ELR (cell line): Measurements from ENCODE around the gene RBMS3.

ENCODE experiments used
- DNase-seq: peaks from one replicate; pipeline ENCODE4 v3.0.0-alpha.2; 2015; ENCODE audit warnings: low read depth

Gene RBMS3

DNA sequence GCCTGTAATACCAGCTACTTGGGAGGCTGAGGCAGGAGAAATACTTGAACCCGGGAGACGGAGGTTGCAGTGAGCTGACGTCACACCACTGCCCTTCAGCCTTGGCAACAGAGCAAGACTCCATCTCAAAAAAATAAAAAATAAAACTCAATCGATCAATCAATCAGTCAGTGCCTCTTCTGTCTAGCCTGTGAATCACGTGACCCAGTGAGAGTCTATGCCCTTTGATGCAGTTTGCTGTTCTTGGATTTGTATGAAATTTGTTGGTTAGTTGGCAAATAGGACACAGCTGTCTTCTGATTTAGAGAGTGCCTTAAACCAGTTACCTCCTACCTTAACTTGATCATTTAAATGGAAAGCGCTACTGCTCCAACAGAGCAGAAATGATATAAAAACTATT, 3.6 kb upstream of the RBMS3 start:
- no peak for DNase-seq

DNA sequence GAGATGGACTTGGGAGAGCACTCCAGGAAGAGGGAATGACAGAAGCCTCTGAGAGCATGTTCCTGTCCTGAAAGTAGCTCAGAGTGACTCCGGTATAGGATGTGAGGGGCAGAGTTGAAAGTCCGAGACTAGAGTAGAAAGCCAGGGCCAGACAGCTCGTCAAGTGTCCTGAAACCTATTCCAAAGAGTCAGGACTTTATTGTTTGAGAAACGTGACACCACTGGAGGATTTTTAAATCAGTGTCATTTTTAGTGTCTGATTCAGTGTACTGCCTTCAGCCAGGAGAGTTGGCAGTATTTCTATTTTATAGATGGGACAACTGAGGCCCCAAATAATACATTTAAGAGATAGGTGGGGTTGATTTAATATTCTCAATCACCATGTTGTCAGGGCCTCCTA, 1.6 kb upstream of the RBMS3 start:
- no peak for DNase-seq

DNA sequence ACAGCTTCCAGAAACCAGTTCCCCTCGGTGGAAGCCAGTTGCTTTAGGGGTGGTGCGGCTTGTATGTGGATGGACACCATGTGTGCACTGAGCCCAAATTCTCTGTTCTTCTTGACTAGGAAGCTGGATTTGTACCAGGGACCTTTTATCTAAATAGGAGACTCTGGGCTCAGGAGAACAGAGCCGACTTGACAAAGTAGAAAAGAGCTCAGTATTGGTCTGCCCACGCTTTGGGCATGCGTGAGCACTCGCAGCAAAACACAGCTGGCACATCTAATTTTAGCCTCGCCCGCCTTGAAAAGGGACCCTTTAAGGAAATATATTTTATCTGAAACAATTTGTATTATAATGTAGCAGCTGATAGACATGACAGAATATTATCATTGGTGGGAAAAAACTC, 1.1 kb upstream of the RBMS3 start:
- no peak for DNase-seq

DNA sequence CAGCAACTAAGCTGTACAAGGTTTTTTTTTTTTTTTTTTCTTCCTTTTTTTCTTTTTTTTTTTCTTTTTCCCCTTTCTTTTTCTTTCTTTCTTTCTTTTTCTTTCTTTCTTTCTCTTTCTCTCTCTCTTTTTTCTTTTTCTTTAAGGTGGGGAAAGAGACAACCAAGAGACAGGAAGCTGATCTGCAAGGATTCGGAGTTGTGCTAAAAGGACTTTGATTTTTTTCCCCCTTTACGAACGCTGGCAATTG, 148 bp downstream of the RBMS3 start:
- peak; percentile 57 for DNase-seq

DNA sequence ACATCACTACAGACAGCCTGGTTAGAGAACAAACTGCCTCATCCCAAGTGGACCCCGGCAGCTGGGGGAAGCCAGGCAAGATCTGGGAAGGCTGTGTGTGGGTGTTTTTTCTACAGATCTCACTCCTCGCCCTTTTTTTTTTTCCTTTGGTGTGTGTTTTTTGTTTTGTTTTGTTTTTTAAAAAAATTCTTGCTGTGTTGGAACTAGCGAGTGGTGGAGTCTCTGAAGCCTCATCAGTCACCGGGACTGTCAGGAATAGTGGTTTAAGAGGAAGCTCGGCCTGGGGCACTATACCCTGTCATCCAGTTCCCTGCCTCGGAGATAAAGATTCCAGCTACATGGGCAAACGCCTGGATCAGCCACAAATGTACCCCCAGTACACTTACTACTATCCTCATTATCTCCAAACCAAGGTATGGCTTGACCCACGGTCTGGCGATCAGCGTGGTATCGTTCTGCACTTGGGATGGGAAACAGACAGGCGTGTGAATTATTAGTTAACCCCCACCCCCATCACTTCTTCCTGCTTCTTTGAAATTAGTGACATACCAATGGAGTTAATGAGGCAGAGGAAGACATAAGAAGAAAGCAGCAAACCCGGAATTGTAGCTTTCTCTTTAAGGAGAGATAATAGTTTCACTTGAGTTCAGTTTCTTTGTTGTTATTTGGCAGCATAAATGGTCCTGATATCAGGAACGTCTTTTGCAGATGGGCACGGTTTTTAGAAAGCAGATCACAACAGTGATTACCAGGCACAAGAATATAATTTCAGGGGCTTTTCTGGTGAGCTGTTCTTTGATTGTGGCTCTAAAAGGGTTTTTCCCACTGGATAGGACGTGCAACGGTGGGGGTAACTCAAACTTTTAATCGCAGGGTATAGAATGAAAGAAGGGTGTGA, 722 bp downstream of the RBMS3 start:
- DNase-seq: peak; percentile 65

DNA sequence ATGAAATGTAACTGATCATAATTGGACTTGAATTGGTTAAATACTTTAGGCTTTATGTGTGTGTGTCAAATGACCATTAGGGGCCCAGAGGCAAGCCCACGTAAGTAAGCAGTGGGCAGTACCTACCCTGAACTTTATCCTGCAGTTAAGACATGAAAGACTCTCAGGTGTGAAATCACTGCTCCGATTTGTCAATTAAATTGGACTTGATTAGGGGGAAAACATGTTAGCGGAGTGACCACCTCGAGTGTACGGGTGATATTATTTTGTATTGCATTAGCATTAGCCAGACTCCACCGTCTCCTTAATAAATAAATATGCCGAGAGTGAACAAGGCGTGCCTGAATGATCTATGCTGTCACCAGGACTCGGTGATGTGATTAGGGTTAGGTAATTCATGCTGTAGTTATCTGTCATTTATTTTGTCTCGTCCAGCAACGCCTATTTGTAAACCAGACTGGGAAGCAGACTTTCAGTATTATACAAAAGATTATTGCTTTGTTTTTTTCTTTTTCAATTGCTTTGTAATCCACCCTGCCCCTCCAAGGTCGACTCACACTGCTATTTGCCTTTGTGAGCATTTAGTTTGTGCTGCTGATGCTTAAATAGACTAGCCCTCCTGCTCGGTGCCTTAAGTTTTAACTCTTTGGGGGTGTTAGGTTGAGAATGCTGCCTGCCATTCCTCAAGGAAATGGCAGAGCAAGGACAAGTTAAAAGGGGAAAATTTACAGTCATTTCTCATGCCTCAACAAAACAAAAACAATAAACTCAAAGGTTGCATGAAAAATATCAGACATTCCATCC, 1.8 kb downstream of the RBMS3 start:
- DNase-seq: peak; percentile 67

DNA sequence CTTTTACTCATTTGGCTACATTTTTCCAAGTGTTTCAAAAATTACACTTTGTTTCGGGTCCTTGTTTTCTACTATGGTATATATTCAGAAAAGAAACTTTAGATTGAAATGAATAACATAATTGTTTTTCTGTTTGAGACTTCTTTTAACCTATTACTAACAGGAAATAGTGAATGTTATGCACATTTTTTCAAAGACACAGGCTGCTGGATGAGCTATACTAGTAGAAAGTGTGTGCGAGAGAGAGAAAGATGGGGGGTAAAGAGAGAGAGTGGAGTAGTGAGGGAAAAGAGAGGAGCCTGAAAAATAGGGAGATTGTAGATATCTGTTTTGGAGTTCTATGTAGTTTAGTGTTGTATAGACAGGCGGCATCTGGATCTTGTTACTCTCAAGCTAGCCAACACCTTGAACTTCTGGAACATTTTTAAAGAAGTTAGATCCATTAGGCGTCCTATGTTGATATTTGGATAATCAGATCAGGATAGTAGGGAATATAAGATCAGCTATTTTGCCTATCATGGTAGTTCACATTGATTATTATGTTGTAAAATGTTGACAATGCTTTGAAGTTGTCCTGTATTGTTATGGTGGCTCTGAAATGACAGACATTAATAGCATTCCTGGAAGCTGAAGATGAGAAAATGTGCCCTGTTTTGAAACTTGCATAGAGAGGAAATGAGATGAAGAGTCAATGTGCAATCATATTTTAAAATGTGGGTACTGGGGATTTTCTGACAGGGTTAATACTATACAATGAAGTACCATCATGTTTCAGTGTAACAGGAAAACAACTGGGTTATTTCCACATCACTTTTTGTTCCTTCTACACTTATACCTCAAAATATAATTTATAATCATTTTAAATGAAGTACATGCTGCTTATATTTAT, 2.6 kb downstream of the RBMS3 start:
- DNase-seq: peak; percentile 52

DNA sequence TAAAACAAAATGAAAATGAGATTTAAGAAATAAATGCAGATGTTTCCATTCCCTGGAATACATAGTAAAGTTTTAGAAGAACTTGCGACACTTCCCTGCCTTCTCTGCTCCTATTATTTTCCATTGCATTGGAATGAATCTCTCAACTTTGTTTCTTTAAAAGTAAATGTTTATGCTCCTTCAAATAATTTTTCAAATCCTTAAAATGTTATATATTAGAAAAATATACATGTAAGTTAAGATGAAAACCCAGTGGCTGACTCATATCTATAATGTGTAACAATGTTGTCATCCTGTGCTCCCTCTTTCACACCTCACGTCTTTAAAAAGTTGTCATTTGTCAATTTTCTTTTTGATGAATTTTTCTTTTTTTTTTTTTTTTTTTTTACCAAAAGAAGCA, 3.6 kb downstream of the RBMS3 start:
- DNase-seq: peak; percentile 47

DNA sequence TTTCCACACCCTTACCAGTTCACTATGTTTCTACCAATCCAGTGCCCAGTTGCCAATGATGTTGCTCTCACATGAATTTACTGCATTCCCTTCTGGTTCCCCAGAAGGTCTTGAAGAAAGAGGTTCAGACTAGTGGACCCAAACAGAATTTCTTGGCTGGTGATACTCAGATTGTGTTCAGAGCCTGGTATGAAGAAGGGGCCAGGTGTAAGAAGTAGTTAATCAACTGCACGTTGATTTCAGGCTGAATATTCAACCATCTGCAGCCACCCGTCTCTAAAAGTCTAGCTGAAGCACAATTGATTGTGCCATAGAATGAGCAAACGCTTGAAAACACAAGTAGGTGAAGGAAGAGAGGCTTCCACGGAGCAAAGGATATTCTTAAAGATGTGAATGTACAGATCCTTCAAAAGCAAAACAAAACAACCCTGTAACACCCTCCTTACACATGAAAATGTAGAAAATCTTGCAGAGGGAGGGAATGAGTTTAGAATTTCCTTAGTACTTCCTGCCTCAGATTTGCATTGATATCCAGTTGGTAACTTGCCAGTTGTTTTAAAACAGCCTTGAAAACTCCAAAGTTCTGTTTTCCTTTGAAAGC, 4.7 kb downstream of the RBMS3 start:
- DNase-seq: peak; percentile 60

DNA sequence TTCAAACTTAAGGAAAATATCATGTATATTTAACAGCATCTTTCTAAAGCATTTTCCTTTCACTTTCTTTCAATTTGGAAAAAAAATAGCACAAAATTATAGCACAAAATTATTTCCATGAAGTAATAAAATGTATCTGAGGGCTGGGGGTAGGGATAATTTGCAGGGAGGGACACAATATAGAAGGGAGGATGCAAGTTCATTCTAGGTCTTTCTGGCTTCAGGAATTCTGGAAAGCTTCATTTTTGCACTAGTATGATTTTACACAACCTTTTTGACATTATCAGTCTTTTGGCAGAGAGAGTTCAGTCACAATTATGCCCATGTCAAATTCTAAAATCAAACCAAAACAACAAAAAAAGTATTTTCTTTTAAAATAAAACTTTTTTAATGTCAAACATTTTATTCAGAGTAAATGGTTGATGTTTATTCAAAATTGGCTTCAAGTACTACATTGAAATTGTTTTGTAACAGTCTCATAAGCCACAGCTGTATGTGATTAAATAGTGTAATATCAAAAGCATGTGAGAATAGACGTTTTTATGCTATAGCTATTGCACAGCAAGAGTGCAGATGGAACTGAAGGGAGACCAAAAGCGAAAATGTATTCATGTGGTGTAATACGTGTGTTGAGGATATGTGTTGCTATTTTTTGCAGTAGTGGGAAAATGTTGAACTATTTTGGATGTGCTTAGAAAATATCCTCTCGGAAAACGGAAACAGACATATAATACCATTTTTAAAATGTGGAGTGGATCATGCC, 5.8 kb downstream of the RBMS3 start:
- peak; percentile 64 for DNase-seq

DNA sequence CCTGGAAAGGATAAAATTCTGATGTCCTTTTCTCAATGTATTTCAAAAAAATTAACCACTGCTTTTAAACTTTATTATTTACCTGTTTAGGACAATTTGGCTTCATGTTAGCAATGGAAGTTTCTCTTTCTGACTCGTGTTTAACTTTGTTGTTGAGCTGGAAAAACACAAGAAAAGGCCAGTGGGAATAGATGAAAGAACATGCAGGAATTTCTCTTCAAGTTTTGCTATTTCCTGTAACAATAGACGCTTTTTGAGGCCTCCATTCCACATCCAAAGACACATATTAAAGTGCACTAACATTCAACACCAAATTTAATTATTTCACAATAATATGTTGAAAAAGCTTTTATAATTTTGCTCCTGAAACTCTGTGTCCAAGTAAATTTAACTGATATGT, 9.7 kb downstream of the RBMS3 start:
- no peak for DNase-seq

DNA sequence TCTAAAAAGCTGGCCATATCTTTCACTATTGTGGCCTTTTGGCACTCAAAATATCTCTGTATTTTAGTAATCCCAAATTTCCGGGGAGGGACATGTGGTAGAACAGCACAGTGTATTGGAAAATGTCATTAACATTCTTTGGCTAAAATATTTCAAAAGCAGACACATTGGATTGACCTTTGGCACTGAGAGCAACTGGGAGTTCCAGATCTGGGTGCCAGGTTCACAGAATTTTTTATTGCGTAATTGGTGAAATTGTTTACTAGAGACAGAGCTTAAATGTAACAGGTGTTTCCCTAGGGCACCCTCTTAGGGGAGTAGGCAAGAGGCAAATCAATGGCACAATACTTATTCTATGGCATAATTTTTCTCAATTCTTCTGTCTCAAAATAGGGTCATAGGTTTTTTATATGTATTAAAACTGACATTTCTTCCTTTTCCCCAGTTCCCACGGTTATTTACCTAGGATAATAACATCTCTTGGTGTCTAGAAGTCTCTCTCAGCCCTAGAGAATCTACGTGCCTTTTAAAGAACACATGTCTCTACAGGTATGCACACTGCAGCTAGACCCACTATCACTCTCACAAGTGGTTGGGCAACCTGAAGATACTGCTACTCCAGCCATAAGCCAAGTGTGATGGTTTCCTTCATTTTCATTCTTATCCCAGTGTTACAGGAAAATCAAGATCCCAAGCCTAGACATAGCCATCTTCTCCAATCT, 10.6 kb downstream of the RBMS3 start:
- no peak for DNase-seq

DNA sequence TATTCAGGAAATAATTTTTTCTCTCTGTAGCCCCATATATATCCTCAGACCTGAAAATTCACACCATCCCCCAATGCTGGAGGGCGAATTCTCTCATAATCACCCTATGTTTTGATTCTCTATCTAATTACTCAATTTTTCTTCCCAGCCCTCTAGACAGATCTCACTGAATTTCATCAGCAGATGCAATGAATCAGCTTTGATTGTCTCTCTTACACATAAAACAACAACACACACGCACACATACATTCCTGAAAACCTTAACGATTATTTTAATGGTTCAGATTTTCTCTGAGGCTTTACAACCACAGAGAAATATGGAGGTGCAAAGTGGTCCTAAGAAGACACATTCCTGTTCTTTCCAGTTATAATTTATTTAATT, 11.1 kb downstream of the RBMS3 start:
- no peak for DNase-seq

DNA sequence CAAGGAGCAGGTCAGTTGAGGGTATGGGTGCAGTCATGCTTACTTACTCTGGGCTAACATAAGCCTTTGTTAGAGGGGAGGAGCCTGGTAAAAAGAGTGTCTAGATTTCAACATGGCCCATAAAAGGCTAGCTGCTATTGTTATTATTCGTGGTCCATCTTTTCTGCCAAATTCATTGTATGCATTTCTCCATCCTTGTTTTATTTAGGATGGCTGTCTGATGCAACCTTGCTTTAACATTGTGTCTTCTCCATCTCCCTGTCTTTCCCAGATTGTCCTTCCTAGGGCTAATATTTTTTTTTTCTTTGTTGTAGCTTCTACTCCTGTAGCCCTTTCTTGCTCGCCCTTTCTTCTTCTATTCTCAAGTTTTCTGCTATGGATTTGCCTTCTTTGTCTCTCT, 12.6 kb downstream of the RBMS3 start:
- DNase-seq: no peak

DNA sequence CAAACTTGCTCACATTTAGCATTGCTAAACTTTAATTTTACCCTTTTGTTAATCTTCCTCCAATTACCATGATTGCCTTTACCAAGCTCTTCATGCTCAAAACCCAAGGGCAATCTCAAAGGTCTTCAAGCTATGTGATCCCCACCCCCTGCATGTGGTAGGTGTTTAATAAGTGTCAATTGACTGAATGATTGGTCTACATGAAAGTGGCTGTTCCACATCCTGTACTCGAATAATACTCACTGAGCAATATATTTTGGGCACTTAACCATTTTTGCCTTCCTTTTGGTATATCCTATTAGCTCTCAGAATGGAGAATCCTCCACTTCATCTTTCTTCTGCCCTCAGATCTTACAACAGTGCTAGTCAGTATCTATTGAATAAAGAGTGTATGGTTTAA, 17.1 kb downstream of the RBMS3 start:
- no peak for DNase-seq

DNA sequence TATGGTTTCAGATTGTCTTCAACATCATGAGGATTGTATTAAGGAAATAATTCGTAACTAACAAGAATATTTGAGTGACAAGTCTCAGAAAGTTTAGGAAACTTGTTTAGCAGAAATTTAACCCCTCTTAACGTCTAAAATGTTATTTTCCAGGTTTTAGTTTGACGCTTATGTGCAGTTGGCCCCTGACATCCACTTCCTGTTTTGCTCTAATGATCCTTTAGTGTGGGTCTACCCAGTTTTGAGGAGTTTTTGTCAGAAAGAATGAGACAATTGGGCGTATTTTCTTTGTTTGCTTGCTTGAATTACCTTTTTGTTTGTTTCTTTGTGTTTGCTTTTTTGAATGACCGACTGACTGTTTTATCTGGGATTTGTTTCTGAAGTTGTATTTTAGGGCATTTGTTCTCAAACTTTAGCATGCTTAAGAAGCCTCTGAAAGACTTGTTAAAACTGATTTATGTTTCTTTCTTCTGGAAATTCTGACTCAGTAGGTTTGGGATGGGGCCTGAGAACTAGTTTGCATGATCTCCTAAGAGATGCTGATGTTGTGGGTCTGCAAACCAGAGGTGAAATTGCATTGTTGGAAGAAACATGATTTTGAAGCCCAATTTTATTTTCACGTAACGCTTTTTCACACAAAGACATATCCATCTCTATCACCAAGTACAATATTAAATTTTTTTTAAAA, 20.6 kb downstream of the RBMS3 start:
- no peak for DNase-seq

DNA sequence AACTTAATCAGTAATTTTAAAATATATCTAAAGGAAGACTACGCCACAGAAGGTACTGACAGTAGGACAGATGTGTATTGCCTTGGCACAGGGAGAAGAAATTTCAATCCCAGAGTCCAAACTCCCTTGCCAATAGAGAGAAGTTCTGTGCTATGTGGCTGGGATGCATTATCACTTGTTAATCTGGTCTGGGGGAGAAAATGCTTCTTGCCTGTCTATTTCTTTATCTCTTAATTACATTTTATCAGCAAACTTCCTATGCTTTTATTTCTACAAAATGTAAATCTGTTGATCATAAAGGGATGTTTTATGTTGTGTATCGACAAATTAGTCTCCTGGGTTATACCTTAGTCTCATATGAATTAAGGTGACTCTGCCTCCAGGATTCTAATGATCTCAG, 21.7 kb downstream of the RBMS3 start:
- DNase-seq: no peak

DNA sequence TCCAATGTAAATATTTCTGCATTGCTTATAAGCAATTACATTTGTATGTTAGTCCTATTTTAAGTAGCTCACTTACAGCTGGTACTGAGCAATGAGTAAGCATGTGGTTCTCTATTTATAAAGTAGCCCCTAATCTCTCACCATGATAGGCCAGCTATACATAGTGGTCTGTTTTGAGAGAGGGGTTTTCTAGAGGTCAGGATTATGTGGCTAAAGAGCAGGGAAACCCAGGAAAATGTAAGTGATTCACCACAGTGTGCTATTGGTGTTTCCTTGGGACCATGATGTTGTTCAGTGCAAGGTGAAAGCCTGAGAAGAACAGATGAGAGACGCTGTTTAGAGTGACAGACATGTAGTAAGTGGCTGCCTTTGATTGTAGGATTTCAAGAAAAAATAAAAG, 26.4 kb downstream of the RBMS3 start:
- DNase-seq: no peak

DNA sequence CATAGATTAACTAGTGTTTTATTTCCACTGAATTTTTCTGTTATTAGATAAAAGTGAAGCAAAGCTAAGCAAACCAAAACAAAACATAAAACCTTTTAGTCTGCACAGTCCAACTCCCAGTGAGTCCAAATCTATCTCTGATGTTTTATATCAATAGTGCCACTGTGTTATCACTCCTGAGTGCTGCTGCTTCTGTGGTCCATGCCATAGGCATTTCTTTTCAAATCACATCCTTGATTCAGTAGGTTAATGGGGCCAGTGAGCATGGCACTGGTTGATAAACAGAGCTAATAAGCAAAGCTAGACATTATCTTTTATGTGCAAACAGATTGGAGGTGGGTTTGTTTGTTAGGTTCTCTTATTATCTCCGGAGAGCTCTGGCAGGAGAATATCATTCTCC, 30.0 kb downstream of the RBMS3 start:
- no peak for DNase-seq

DNA sequence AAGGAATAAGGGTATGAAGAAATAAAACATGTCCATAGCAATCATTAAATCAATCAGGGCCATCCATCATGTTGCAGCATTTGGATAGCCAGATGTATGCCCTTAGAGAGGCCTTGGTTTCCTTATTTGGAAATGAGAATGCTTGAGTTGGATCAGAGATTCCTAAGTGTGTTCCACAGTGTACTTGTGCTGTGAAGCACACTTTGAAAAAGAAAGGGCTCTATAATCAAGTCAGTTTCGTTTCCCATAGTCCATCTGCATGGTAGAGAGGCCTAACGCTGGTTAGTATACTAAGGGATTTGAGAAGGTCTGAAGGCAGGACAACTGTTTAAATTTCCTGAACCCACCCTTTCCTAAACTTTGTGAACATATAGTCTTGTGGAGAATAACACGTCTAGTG, 30.9 kb downstream of the RBMS3 start:
- no peak for DNase-seq
